WTC11 (cell line): Measurements from ENCODE around the gene ARHGAP8. TPM values are rescaled to one million over a fixed set of nuclear protein-coding genes. Genes with fewer than 3 reads are reported as not detected.

ENCODE experiments used
- ATAC-seq: fragments of 200-7000 bp; cut with Tn5 transposase; 2 replicates; pipeline ENCODE4 v1.10.0; 2021; ENCODE audit warnings: mild to moderate bottlenecking, moderate library complexity
- CTCF ChIA-PET: fragments of 300-600 bp; sonication (Branson Sonifier 250); formaldehyde crosslinking; loops from one replicate; lab custom pipeline; 2021; ENCODE audit warnings: antibody characterized with exemption; lab: Charles Lee
- POLR2A ChIA-PET: fragments of 350-600 bp; sonication (Branson Sonifier 250); formaldehyde crosslinking; loops from one replicate; lab custom pipeline; 2021; ENCODE audit warnings: antibody characterized with exemption; lab: Charles Lee
- DNase-seq: peaks from one replicate; pipeline ENCODE4 v3.0.0; 2021; ENCODE audit warnings: low spot score
- H3K27ac Mint-ChIP-seq: 2 replicates; pipeline ENCODE4 v1.8.0; 2021; ENCODE audit warnings: mixed read lengths
- H3K27me3 Mint-ChIP-seq: 2 replicates; pipeline ENCODE4 v1.8.0; 2021; ENCODE audit warnings: low read depth, mild to moderate bottlenecking, moderate library complexity, mixed read lengths
- H3K36me3 Mint-ChIP-seq: 2 replicates; pipeline ENCODE4 v1.8.0; 2021; ENCODE audit warnings: mixed read lengths
- H3K4me1 Mint-ChIP-seq: 2 replicates; pipeline ENCODE4 v1.8.0; 2022; ENCODE audit warnings: mixed read lengths
- H3K4me3 Mint-ChIP-seq: 2 replicates; pipeline ENCODE4 v1.8.0; 2021; ENCODE audit warnings: mild to moderate bottlenecking, moderate library complexity, mixed read lengths
- H3K9me3 Mint-ChIP-seq: 2 replicates; pipeline ENCODE4 v1.8.0; 2021; ENCODE audit warnings: mixed read lengths
- AR ChIP-seq: fragments of 250-450 bp; sonication (Bioruptor Pico); IDR thresholded peaks from 2 replicates; pipeline ENCODE4 v1.9.0; 2021; ENCODE audit warnings: mild to moderate bottlenecking
- CBFB ChIP-seq: sonication (generic); formaldehyde crosslinking; IDR thresholded peaks from 2 replicates; pipeline ENCODE4 v1.8.1; 2022; ENCODE audit warnings: mild to moderate bottlenecking, low read depth, missing genetic modification reagents
- E2F4 ChIP-seq: sonication (generic); formaldehyde crosslinking; IDR thresholded peaks from 2 replicates; pipeline ENCODE4 v1.8.1; 2022; ENCODE audit warnings: low read depth, mild to moderate bottlenecking, moderate library complexity, missing genetic modification reagents, borderline replicate concordance
- ETV6 ChIP-seq: sonication (generic); formaldehyde crosslinking; IDR thresholded peaks from 2 replicates; pipeline ENCODE4 v1.8.1; 2022; ENCODE audit warnings: mild to moderate bottlenecking, missing genetic modification reagents
- FOXP1 ChIP-seq: sonication (generic); formaldehyde crosslinking; IDR thresholded peaks from 2 replicates; pipeline ENCODE4 v1.8.0; 2022; ENCODE audit warnings: missing genetic modification reagents, mild to moderate bottlenecking, moderate library complexity, borderline replicate concordance
- JUN ChIP-seq: sonication (generic); formaldehyde crosslinking; IDR thresholded peaks from 2 replicates; pipeline ENCODE4 v1.8.0; 2023; ENCODE audit warnings: mild to moderate bottlenecking, missing genetic modification reagents
- NFYB ChIP-seq: sonication (generic); formaldehyde crosslinking; conservative IDR thresholded peaks from 2 replicates; pipeline ENCODE4 v1.8.0; 2022; ENCODE audit warnings: low read depth, missing genetic modification reagents
- PRDM15 ChIP-seq: sonication (generic); formaldehyde crosslinking; IDR thresholded peaks from 2 replicates; pipeline ENCODE4 v1.8.0; 2022; ENCODE audit warnings: missing genetic modification reagents
- RORB ChIP-seq: fragments of 250-450 bp; sonication (Bioruptor Pico); IDR thresholded peaks from 2 replicates; pipeline ENCODE4 v1.9.0; 2021; ENCODE audit warnings: mild to moderate bottlenecking
- STAT6 ChIP-seq: sonication (generic); formaldehyde crosslinking; conservative IDR thresholded peaks from 2 replicates; pipeline ENCODE4 v1.8.1; 2023; ENCODE audit warnings: mild to moderate bottlenecking, low read depth, missing genetic modification reagents, moderate library complexity
- ZNF121 ChIP-seq: sonication (generic); formaldehyde crosslinking; IDR thresholded peaks from 2 replicates; pipeline ENCODE4 v1.8.0; 2023; ENCODE audit warnings: missing genetic modification reagents
- ZNF219 ChIP-seq: sonication (generic); formaldehyde crosslinking; IDR thresholded peaks from 2 replicates; pipeline ENCODE4 v1.8.0; 2023; ENCODE audit warnings: missing genetic modification reagents, mild to moderate bottlenecking, borderline replicate concordance
- ZNF416 ChIP-seq: fragments of 250-450 bp; sonication (Bioruptor Pico); IDR thresholded peaks from 2 replicates; pipeline ENCODE4 v1.9.0; 2021; ENCODE audit warnings: mild to moderate bottlenecking, inconsistent platforms
- ZNF512 ChIP-seq: sonication (generic); formaldehyde crosslinking; IDR thresholded peaks from 2 replicates; pipeline ENCODE4 v1.8.1; 2022; ENCODE audit warnings: missing genetic modification reagents, borderline replicate concordance
- total RNA-seq: library from RNA; stranded (reverse); gene quantifications from 3 replicates; pipeline ENCODE4 v1.2.3, GENCODE V29; 2021
- TF ChIP-seq, protein P1 (sequence below): fragments of 250-450 bp; sonication (Bioruptor Pico); IDR thresholded peaks from 2 replicates; pipeline ENCODE4 v1.9.0; 2021; ENCODE audit warnings: mild to moderate bottlenecking, borderline replicate concordance
- TF ChIP-seq, protein P2 (sequence below): sonication (generic); formaldehyde crosslinking; IDR thresholded peaks from 2 replicates; pipeline ENCODE4 v1.8.0; 2022; ENCODE audit warnings: mild to moderate bottlenecking, missing genetic modification reagents
- TF ChIP-seq, protein P3 (sequence below): fragments of 250-450 bp; sonication (Bioruptor Pico); conservative IDR thresholded peaks from 2 replicates; pipeline ENCODE4 v1.9.0; 2021; ENCODE audit warnings: mild to moderate bottlenecking

Gene ARHGAP8
- total RNA-seq, 1 experiment from 2014 or later, result 61.4 TPM

- TF ChIP-seq, protein P1, sequence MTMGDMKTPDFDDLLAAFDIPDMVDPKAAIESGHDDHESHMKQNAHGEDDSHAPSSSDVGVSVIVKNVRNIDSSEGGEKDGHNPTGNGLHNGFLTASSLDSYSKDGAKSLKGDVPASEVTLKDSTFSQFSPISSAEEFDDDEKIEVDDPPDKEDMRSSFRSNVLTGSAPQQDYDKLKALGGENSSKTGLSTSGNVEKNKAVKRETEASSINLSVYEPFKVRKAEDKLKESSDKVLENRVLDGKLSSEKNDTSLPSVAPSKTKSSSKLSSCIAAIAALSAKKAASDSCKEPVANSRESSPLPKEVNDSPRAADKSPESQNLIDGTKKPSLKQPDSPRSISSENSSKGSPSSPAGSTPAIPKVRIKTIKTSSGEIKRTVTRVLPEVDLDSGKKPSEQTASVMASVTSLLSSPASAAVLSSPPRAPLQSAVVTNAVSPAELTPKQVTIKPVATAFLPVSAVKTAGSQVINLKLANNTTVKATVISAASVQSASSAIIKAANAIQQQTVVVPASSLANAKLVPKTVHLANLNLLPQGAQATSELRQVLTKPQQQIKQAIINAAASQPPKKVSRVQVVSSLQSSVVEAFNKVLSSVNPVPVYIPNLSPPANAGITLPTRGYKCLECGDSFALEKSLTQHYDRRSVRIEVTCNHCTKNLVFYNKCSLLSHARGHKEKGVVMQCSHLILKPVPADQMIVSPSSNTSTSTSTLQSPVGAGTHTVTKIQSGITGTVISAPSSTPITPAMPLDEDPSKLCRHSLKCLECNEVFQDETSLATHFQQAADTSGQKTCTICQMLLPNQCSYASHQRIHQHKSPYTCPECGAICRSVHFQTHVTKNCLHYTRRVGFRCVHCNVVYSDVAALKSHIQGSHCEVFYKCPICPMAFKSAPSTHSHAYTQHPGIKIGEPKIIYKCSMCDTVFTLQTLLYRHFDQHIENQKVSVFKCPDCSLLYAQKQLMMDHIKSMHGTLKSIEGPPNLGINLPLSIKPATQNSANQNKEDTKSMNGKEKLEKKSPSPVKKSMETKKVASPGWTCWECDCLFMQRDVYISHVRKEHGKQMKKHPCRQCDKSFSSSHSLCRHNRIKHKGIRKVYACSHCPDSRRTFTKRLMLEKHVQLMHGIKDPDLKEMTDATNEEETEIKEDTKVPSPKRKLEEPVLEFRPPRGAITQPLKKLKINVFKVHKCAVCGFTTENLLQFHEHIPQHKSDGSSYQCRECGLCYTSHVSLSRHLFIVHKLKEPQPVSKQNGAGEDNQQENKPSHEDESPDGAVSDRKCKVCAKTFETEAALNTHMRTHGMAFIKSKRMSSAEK, result no peak
- no peak for TF ChIP-seq CBFB (CRISPR knock-in tag)
- no peak for TF ChIP-seq ZNF512 (CRISPR knock-in tag)
- no peak for TF ChIP-seq JUN (CRISPR knock-in tag)
- no peak for TF ChIP-seq E2F4 (CRISPR knock-in tag)
- TF ChIP-seq ZNF416 (CRISPR knock-in tag), result no peak
- TF ChIP-seq ZNF121 (CRISPR knock-in tag), result no peak
- TF ChIP-seq, all 79 proteins: peak for 0
Observed at GRCh38 chr22:44726439-44726838, 25.9 kb upstream of the ARHGAP8 start (continued).

- ChIA-PET POLR2A (interaction anchor here (0.6 kb wide), 1 partner anchor 105 kb away, joined by 4 read pairs; no protein-coding TSS in a partner anchor), CTCF (no interaction called here)
- DNase-seq (no peak), ATAC-seq (no peak)
- no peak overlapping the region for H3K4me3 Mint-ChIP-seq
- no peak overlapping the region for H3K27ac Mint-ChIP-seq
- no peaks in the 10 kb centered on the region for H3K4me1 Mint-ChIP-seq
- H3K36me3 Mint-ChIP-seq, result no peaks in the 10 kb centered on the region
- H3K9me3 Mint-ChIP-seq, result no peaks in the 10 kb centered on the region
- no peaks in the 10 kb centered on the region for H3K27me3 Mint-ChIP-seq
- no peak for TF ChIP-seq FOXP1 (CRISPR knock-in tag)
- TF ChIP-seq, protein P2, sequence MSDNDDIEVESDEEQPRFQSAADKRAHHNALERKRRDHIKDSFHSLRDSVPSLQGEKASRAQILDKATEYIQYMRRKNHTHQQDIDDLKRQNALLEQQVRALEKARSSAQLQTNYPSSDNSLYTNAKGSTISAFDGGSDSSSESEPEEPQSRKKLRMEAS (CRISPR knock-in tag), result no peak
- no peak for TF ChIP-seq RORB
- no peak for TF ChIP-seq ZNF121 (CRISPR knock-in tag)
- TF ChIP-seq ZNF219 (CRISPR knock-in tag), result no peak
- TF ChIP-seq, protein P3, sequence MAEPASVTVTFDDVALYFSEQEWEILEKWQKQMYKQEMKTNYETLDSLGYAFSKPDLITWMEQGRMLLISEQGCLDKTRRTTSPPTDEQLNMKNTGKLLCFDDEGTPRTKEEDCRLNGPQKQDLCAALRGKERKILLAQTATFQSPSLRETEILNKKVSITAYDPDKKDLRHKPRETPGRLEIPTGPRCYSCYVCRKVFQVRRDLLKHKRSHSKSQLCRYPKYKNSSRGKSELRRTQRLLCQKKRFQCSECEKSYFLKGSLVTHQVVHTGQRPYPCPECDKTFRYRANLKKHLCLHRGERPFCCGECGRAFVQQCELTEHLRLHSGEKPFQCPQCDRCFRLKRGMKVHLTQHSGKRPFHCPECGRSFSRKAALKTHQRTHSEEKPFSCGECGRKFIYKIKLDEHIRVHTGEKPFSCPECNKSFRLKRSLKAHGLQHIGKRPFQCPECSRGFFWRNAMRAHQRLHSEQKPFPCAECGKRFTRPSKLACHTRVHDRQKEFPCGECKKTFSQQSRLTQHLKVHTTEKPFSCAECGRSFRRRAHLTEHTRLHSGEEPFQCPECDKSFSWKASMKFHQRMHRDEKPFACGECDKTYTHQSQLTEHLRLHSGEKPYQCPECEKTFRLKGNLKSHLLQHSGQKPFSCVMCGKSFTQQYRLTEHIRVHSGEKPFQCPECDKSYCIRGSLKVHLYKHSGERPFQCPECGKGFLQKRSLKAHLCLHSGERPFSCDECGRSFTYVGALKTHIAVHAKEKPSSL (CRISPR knock-in tag), result no peak
- TF ChIP-seq PRDM15, result no peak
- TF ChIP-seq NFYB (CRISPR knock-in tag), result no peak
- no peak for TF ChIP-seq STAT6 (CRISPR knock-in tag)
- TF ChIP-seq AR (CRISPR knock-in tag), result no peak
- no peak for TF ChIP-seq ETV6 (CRISPR knock-in tag)
Observed at GRCh38 chr22:44727148-44727547, 25.2 kb upstream of the ARHGAP8 start.
